DND-41 (cell line): ENCODE measurements around the gene ZDHHC17.

Experiments used
- EZH2 ChIP-seq: IDR thresholded peaks from 3 replicates; pipeline ENCODE4 v1.6.1; 2012; ENCODE audit warnings: borderline replicate concordance, low read depth, mild to moderate bottlenecking, moderate library complexity, low read length, inconsistent platforms; ENCODE audit not compliant: severe bottlenecking
- TF ChIP-seq, protein P1 (sequence below): IDR thresholded peaks from 2 replicates; pipeline ENCODE4 v1.5.1; 2012; ENCODE audit warnings: borderline replicate concordance, low read length, moderate library complexity, mild to moderate bottlenecking; ENCODE audit not compliant: poor library complexity, severe bottlenecking; ENCODE audit errors: extremely low read depth

DNA sequence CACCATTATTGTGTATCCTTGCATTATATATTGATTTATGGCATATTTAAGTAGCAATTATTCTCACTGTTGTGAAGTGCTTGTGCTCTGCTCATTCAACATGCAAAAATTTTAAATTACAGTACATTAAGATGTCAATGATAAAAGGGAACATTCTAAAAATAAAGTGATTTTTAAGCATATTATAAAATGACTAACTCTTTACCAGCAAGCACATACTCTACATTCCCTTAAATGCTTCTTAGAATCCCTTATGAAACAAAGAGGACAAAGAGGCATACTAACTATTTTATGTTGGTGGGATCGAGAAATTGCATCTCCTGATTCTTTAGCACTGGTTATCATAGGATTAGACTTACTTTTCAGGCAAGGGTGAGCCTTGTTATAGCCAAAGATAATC is 46.6 kb upstream of the ZDHHC17 start:
- TF ChIP-seq, protein P1, sequence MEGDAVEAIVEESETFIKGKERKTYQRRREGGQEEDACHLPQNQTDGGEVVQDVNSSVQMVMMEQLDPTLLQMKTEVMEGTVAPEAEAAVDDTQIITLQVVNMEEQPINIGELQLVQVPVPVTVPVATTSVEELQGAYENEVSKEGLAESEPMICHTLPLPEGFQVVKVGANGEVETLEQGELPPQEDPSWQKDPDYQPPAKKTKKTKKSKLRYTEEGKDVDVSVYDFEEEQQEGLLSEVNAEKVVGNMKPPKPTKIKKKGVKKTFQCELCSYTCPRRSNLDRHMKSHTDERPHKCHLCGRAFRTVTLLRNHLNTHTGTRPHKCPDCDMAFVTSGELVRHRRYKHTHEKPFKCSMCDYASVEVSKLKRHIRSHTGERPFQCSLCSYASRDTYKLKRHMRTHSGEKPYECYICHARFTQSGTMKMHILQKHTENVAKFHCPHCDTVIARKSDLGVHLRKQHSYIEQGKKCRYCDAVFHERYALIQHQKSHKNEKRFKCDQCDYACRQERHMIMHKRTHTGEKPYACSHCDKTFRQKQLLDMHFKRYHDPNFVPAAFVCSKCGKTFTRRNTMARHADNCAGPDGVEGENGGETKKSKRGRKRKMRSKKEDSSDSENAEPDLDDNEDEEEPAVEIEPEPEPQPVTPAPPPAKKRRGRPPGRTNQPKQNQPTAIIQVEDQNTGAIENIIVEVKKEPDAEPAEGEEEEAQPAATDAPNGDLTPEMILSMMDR, result no peak
- TF ChIP-seq EZH2, result no peak
